Lower lobe of right lung (tissue), 2 donors: ENCODE measurements around the gene TERT. TPM values are rescaled to one million over a fixed set of nuclear protein-coding genes. Genes with fewer than 3 reads are reported as not detected.

Experiments used
- ATAC-seq, 2 donors: fragments of 200-7000 bp; cut with Tn5 transposase; one replicate each; pipeline ENCODE4 v1.9.1; 2020 to 2022; ENCODE audit warnings: mild to moderate bottlenecking in 2 of 2, moderate library complexity in 2 of 2
- DNase-seq: peaks from one replicate; pipeline ENCODE4 v3.0.0-alpha.2; 2020
- H3K27ac ChIP-seq: fragments of 200-600 bp; one replicate; pipeline ENCODE4 v1.8.0; 2022
- H3K27me3 ChIP-seq: fragments of 200-600 bp; one replicate; pipeline ENCODE4 v1.8.0; 2022; ENCODE audit warnings: low read depth
- H3K36me3 ChIP-seq: fragments of 200-600 bp; one replicate; pipeline ENCODE4 v1.8.0; 2022; ENCODE audit warnings: mild to moderate bottlenecking
- H3K4me1 ChIP-seq: fragments of 200-600 bp; one replicate; pipeline ENCODE4 v1.8.0; 2022
- H3K4me3 ChIP-seq: fragments of 200-600 bp; one replicate; pipeline ENCODE4 v1.8.0; 2022; ENCODE audit warnings: mild to moderate bottlenecking
- H3K9me3 ChIP-seq: fragments of 200-600 bp; one replicate; pipeline ENCODE4 v1.8.0; 2022
- intact Hi-C: fragments of 100-400 bp; cut with DNase I; formaldehyde crosslinking; loops from one replicate; pipeline ENCODE4 v1.11.0; 2022
- total RNA-seq: library from RNA; stranded (reverse); fragmentation: NEBNext Ultra II Directional; extraction: Animal tissue kit (Norgen Biotek cat#: 25700); gene quantifications from one replicate; pipeline ENCODE4 v1.2.1, GENCODE V29; 2021
- TF ChIP-seq, protein P1 (sequence below): fragments of 200-600 bp; IDR thresholded peaks from one replicate; pipeline ENCODE4 v1.8.0; 2022; ENCODE audit warnings: antibody characterized with exemption, mild to moderate bottlenecking
- donor health status: DM: no; HTN: yes; CAD: no; lungs with severe emphysema.

Gene TERT
- total RNA-seq, 1 donor from 2014 or later = not detected

DNA sequence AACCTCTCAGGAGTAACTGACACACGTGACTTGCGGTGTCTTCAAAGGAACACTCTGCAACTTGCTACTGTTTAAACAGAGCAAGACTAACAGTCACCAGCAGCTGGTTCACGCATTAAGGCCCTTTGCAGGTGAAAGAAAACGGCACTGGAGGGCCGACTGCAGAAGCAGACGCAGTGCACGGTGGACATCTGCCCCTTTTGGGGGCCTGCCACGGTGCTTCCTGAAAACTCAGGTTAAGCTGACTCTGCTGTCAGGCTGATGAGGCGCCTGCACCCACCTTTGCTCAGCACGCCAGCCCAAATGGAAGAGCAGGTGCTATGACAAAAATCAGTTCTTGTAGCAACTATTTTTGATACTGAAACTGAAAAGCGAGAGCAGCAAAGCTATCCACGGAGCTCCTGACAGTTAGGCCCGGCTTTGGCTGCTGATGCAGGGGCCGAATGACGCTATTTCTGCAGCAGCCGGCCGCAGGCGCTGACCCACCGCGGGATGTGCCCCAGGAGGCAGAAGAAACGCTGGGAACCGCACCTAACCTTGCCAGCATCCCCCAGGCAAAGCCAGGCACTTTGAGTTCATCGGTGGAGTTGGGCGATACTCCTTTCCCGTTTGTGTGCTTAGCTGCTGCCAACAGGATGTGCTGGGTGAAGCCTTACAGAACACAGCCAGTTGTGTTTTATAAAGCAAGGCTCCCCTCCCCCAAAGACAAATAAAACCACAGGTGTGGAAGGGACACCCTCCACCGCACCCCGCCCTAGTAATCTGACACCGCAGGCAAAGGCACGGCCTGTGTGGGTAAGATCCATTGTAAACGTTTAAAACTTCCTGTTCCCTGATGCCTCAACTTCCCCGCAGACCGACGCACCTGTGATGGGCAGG, 21.1 kb upstream of the TERT start:
- peak overlapping the region; percentile 42 for H3K4me3 ChIP-seq
- ATAC-seq = peak; percentile 87 to 91

DNA sequence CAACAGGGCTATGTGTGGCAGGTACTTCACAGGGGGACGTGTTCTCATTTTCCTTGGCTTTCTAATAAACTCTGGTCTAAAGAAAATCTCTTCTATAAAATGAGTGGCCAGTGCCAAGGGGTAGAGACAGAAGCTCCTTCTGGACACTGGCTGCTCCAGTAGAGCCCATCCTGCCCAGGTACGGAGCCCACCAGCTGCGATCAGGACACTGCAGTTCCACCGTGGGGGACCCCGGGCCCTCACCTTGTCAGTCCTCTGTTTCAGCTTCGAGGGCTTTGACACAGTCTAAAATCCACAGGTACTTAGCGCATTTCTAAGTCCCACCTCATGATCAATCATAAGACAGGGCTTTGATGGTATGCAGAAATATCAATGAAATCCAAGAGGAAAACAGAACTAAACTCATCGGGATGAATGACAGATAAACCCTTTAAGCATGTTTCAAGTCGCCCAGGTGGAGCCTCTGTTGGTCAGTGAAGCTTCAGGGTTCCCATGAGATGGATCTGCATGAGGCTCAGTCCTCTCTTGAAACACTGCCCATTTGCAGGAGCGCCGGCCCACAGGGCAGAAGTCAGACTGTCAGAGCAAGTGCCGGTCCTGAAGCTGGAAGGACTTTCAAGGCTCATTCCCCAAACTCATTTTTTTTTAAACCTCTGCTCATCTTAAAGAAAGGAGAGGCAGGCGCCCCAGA, 20.3 kb upstream of the TERT start:
- DNase-seq = peak; percentile 29
- Histone ChIP-seq H3K36me3 (peaks cover 33% of the 10 kb centered on the region), H3K4me1 (peaks cover 29% of the 10 kb centered on the region), H3K4me3 (no peak overlapping the region), H3K27ac (no peak overlapping the region), H3K27me3 (no peaks in the 10 kb centered on the region), H3K9me3 (no peaks in the 10 kb centered on the region)
- intact Hi-C loops = no loop called here
- ATAC-seq = peak in 1 of 2 donors; percentile 2
- TF ChIP-seq, protein P1, sequence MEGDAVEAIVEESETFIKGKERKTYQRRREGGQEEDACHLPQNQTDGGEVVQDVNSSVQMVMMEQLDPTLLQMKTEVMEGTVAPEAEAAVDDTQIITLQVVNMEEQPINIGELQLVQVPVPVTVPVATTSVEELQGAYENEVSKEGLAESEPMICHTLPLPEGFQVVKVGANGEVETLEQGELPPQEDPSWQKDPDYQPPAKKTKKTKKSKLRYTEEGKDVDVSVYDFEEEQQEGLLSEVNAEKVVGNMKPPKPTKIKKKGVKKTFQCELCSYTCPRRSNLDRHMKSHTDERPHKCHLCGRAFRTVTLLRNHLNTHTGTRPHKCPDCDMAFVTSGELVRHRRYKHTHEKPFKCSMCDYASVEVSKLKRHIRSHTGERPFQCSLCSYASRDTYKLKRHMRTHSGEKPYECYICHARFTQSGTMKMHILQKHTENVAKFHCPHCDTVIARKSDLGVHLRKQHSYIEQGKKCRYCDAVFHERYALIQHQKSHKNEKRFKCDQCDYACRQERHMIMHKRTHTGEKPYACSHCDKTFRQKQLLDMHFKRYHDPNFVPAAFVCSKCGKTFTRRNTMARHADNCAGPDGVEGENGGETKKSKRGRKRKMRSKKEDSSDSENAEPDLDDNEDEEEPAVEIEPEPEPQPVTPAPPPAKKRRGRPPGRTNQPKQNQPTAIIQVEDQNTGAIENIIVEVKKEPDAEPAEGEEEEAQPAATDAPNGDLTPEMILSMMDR = no peak

More for the DNA sequence above, 21.1 kb upstream of the TERT start:
- Histone ChIP-seq H3K36me3 (peaks cover 41% of the 10 kb centered on the region), H3K27ac (peak overlapping the region; percentile 61), H3K27me3 (no peaks in the 10 kb centered on the region), H3K4me1 (peaks cover 29% of the 10 kb centered on the region), H3K9me3 (no peaks in the 10 kb centered on the region)
- intact Hi-C loops = no loop called here
- TF ChIP-seq, protein P1 = no peak
- peak; percentile 81 for DNase-seq

DNA sequence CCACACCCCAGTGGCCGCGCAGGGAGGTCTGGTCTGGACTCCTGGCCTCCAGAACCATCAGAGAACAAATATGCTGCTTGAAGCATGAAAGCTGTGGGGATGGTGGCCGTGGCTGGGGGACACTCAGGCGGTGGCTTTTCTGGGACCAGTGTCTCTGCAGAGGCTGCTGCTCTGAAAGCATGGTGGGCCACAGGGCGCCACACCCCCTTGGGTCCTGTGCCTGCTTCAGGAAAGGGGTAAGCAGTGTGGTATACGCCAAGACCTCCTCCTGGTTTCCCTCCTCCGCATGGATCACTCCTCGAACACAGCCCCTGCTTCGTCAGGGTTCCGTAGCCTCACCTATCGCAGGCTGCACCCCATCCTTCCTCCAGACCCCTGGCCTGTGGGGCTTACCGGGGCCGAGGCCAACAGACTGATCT, 19.7 kb upstream of the TERT start:
- H3K27ac ChIP-seq = no peak overlapping the region
- TF ChIP-seq, protein P1 = no peak
- intact Hi-C loops = no loop called here
- H3K27me3 ChIP-seq = no peaks in the 10 kb centered on the region
- DNase-seq (peak; percentile 43), ATAC-seq (no peak)
- H3K9me3 ChIP-seq = no peaks in the 10 kb centered on the region
- no peak overlapping the region for H3K4me3 ChIP-seq
- H3K4me1 ChIP-seq = peaks cover 29% of the 10 kb centered on the region
- peaks cover 27% of the 10 kb centered on the region for H3K36me3 ChIP-seq

DNA sequence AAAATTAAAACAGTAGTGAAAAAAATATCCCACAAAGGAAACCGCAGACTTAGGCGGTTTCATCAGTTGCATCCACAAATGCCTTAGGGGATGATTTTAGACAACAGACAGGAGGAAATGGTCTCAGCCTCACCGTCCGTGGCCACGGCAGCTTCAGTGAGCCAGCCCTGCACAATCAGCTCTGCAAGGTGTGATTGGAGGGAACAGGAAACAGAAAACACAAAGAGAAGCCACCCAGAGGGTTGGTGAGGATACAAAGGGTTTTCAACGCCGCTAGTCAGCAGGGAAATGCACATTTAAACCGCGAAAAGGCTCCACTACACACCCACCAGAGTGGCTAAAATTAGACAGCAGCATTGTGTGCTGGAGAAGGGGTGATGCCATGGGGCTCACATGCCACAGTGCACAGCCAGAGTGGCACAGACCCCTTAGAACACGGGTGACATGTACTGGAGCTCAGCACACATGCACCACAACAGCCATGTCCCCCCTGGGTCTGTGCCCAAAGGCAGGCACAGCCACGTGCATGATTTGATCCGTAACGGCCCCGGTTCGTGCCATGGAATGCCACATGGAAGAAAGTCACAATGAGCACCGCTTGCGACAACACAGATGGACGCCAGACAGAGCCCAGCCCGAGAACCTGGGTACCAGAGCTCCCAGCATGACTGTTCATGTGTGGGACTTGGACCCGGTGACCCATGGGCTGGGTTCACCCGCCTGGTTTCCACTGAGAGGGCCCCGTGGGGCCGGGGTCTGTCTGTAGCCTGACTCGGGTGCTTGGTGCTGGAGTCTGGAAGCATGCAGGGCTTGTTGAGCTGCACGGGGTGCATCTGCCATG, 18.3 kb upstream of the TERT start:
- ATAC-seq (no peak), DNase-seq (peak; percentile 45)
- TF ChIP-seq, protein P1 = no peak
- peaks cover 29% of the 10 kb centered on the region for H3K4me1 ChIP-seq
- H3K36me3 ChIP-seq = peaks cover 14% of the 10 kb centered on the region
- no peak overlapping the region for H3K4me3 ChIP-seq
- H3K9me3 ChIP-seq = no peaks in the 10 kb centered on the region
- no peak overlapping the region for H3K27ac ChIP-seq
- no peaks in the 10 kb centered on the region for H3K27me3 ChIP-seq
- intact Hi-C loops = no loop called here

DNA sequence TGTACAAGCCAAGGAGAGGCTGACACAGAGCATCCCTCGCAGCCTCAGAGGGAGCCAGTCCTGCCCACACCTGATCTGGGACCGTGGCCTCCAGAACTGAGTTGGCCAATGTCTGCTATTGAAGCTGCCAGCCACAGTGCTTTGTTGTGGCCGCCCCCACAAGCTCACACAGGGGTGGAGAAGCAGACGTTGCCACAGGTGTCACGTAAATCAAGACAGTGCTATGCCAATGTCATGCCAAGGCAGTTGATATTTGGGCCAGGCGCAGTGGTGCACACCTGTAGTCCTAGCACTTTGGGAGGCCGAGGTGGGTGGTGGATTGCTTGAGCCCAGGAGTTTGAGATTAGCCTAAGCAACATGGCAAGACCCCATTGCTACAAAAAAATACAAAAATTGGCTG, 17.3 kb upstream of the TERT start:
- intact Hi-C loops = no loop called here
- ATAC-seq (no peak), DNase-seq (peak; percentile 36)
- H3K36me3 ChIP-seq = peaks cover 4% of the 10 kb centered on the region
- H3K27me3 ChIP-seq = no peaks in the 10 kb centered on the region
- no peak overlapping the region for H3K4me3 ChIP-seq
- TF ChIP-seq, protein P1 = no peak
- no peak overlapping the region for H3K27ac ChIP-seq
- H3K4me1 ChIP-seq = peaks cover 29% of the 10 kb centered on the region
- H3K9me3 ChIP-seq = no peaks in the 10 kb centered on the region
